HepG2 (cell line): ENCODE data around the gene SOX13. TPM values are rescaled to one million over a fixed set of nuclear protein-coding genes. Genes with fewer than 3 reads are reported as not detected.

Source experiments
- GTF3A ChIP-seq: sonication (generic); formaldehyde crosslinking; conservative IDR thresholded peaks from 2 replicates; pipeline ENCODE4 v1.4.0; 2020; ENCODE audit warnings: mild to moderate bottlenecking, missing genetic modification reagents
- HES4 ChIP-seq: sonication (generic); formaldehyde crosslinking; IDR thresholded peaks from 2 replicates; pipeline ENCODE4 v1.9.0; 2021; ENCODE audit warnings: mild to moderate bottlenecking, missing genetic modification reagents, borderline replicate concordance
- HIVEP1 ChIP-seq: sonication (generic); formaldehyde crosslinking; IDR thresholded peaks from 2 replicates; pipeline ENCODE4 v1.4.0; 2020; ENCODE audit warnings: mild to moderate bottlenecking, missing genetic modification reagents
- MAZ ChIP-seq, 2 experiments: sonication (generic) in 1 of 2; formaldehyde crosslinking in 1 of 2; IDR thresholded peaks; 2 replicates each; pipeline versions ENCODE4 v1.5.0 to v1.6.1; 2012 to 2020; ENCODE audit warnings: low read depth in 2 of 2, mild to moderate bottlenecking in 2 of 2, borderline replicate concordance in 1 of 2, improper control_type of control experiment in 1 of 2, low read length in 1 of 2, missing genetic modification reagents in 1 of 2, moderate library complexity in 1 of 2
- MBNL3 ChIP-seq: fragments of 250-450 bp; sonication (Bioruptor Pico); conservative IDR thresholded peaks from 2 replicates; pipeline ENCODE4 v1.8.0; 2022; ENCODE audit warnings: mild to moderate bottlenecking, inconsistent platforms
- NRL ChIP-seq: sonication (generic); formaldehyde crosslinking; IDR thresholded peaks from 2 replicates; pipeline ENCODE4 v1.5.0; 2020; ENCODE audit warnings: missing genetic modification reagents, mild to moderate bottlenecking, moderate library complexity, borderline replicate concordance
- SALL1 ChIP-seq: sonication (generic); formaldehyde crosslinking; IDR thresholded peaks from 2 replicates; pipeline ENCODE4 v1.8.0; 2022; ENCODE audit warnings: mild to moderate bottlenecking, missing genetic modification reagents
- SETDB1 ChIP-seq: sonication (generic); formaldehyde crosslinking; IDR thresholded peaks from 2 replicates; pipeline ENCODE4 v1.5.1; 2020; ENCODE audit warnings: missing genetic modification reagents, mild to moderate bottlenecking, borderline replicate concordance
- ZBTB4 ChIP-seq: sonication (generic); formaldehyde crosslinking; IDR thresholded peaks from 2 replicates; pipeline ENCODE4 v1.4.0; 2020; ENCODE audit warnings: missing genetic modification reagents, mild to moderate bottlenecking, borderline replicate concordance
- ZNF234 ChIP-seq: sonication (generic); formaldehyde crosslinking; conservative IDR thresholded peaks from 2 replicates; pipeline ENCODE4 v1.5.1; 2020; ENCODE audit warnings: mild to moderate bottlenecking, missing genetic modification reagents
- ZNF318 ChIP-seq: sonication (generic); formaldehyde crosslinking; IDR thresholded peaks from 2 replicates; pipeline ENCODE4 v1.4.0; 2020; ENCODE audit warnings: mild to moderate bottlenecking, missing genetic modification reagents
- ZNF883 ChIP-seq: sonication (generic); formaldehyde crosslinking; IDR thresholded peaks from 2 replicates; pipeline ENCODE4 v1.5.1; 2020; ENCODE audit warnings: mild to moderate bottlenecking, missing genetic modification reagents; ENCODE audit errors: not compliant biosample characterization
- ZSCAN25 ChIP-seq: sonication (generic); formaldehyde crosslinking; IDR thresholded peaks from 2 replicates; pipeline ENCODE4 v1.8.0; 2022; ENCODE audit warnings: mild to moderate bottlenecking, missing genetic modification reagents
- polyA plus RNA-seq, 8 experiments: library from polyadenylated mRNA; depleted of rRNA in 3 of 8; stranded (reverse) in 7 of 8; unstranded in 1 of 8; fragments of >200 nt; fragmentation: Illumina TruSeq in 4 of 8; extraction: Trizol in 4 of 8; gene quantifications; 2 replicates each; pipeline versions ENCODE4 v1.2.1 to v1.2.3, GENCODE V29; 2011 to 2016; ENCODE audit warnings: low read depth in 4 of 8, missing spikeins in 1 of 8, mixed read lengths in 1 of 8; ENCODE audit not compliant: insufficient read depth in 1 of 8
- total RNA-seq, 5 experiments: library from RNA; depleted of rRNA; stranded (reverse); fragments of >200 nt; fragmentation: Illumina TruSeq; extraction: Trizol; gene quantifications; 2 replicates each; pipeline ENCODE4 v1.2.3, GENCODE V29; 2016; ENCODE audit warnings: low read depth in 1 of 5
- TF ChIP-seq, protein P1 (sequence below): sonication (generic); formaldehyde crosslinking; IDR thresholded peaks from 2 replicates; pipeline ENCODE4 v1.9.0; 2022; ENCODE audit warnings: missing genetic modification reagents, mild to moderate bottlenecking, borderline replicate concordance

SOX13 gene
- total and polyA plus RNA-seq, 2 of the 13 experiments (the other 11 are each of a cell fraction or from before 2014, with no cell fraction given): 13.3 to 15.8 TPM

DNA sequence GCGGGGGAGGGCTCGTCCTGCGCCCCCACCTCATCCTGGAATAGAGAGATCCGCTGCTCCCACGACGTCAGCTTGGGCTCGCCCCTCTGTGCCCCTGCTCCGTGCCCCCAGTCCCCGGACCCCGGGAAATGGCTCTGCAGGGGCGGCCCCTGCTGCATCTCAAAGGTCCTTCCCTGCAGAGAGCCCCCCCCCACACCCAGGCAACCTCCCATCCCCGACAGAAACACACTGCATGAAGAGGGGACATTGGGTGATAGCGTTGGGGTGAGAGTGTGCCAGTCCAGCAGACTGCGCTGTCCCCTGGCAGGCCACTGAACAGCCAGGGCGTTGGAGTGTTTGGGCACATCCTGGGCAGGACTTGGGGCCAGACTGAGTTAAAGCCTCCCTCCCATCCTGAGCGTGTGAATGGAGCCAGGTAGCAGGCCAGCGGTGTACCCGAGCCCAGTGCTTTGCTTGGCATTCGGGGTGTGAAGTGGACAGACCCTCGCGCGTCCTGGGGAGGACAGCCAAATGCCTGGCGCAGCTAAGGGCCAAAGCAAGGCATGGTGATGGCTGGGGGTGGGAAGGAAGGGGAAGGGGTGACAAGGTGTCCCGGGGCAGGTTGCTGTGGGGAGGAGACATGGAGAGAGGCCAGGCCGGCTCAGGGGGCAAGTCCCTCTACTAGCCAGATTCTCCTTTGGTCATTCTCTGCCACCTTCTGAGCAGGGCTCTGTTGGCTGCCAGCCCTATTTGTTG is 79.6 kb downstream of the SOX13 start (continued):
- TF ChIP-seq ZBTB4 (CRISPR knock-in tag) (peak; percentile 52; the same call in 1 of the 2 replicates), SETDB1 (CRISPR knock-in tag) (no peak), MAZ (IDR thresholded peaks at IDR 0.05; ENCODE audit: borderline replicate concordance, low read depth, low read length) (no peak), MAZ (CRISPR knock-in tag; IDR thresholded peaks at IDR 0.05; ENCODE audit: low read depth) (peak; percentile 53; the same call in 1 of the 2 replicates), ZNF234 (no peak), HIVEP1 (CRISPR knock-in tag) (peak; percentile 81; the same call in 1 of the 2 replicates), ZNF883 (CRISPR knock-in tag) (peak; percentile 36), ZSCAN25 (CRISPR knock-in tag) (0 out of 2 replicates have a peak, but pooled peaks have one; percentile 28), HES4 (no peak), SALL1 (peak; percentile 18; the same call in 1 of the 2 replicates), NRL (CRISPR knock-in tag) (peak; percentile 57; the same call in 1 of the 2 replicates), ZNF318 (CRISPR knock-in tag) (no peak), MBNL3 (no peak), GTF3A (0 out of 2 replicates have a peak, but pooled peaks have one; percentile 36)
- TF ChIP-seq, protein P1, sequence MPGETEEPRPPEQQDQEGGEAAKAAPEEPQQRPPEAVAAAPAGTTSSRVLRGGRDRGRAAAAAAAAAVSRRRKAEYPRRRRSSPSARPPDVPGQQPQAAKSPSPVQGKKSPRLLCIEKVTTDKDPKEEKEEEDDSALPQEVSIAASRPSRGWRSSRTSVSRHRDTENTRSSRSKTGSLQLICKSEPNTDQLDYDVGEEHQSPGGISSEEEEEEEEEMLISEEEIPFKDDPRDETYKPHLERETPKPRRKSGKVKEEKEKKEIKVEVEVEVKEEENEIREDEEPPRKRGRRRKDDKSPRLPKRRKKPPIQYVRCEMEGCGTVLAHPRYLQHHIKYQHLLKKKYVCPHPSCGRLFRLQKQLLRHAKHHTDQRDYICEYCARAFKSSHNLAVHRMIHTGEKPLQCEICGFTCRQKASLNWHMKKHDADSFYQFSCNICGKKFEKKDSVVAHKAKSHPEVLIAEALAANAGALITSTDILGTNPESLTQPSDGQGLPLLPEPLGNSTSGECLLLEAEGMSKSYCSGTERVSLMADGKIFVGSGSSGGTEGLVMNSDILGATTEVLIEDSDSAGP (CRISPR knock-in tag): 0 out of 2 replicates have a peak, but pooled peaks have one; percentile 13
